SU-DHL-6 (cell line): ENCODE data around the gene NCKAP1.

ENCODE experiments used
- CTCF ChIP-seq: fragments of 200-600 bp; sonication (generic); IDR thresholded peaks from one replicate; pipeline ENCODE4 v1.5.1; 2017; ENCODE audit warnings: antibody characterized with exemption, mild to moderate bottlenecking, low read length, moderate library complexity; ENCODE audit not compliant: insufficient read depth, poor library complexity, severe bottlenecking
- EZH2phosphoT487 ChIP-seq: fragments of 200-600 bp; sonication (generic), shearing (Covaris generic); conservative IDR thresholded peaks from 2 replicates; pipeline ENCODE4 v1.6.1; 2018; ENCODE audit warnings: mild to moderate bottlenecking, antibody characterized with exemption, low read length, moderate library complexity, mixed read lengths

- TF ChIP-seq CTCF (no peak), EZH2phosphoT487 (no peak)
Measured at GRCh38 chr2:182950546-182950945, 87.7 kb downstream of the NCKAP1 start.
